ENCODE results near the gene CDIP1.

CDIP1 gene

DNA sequence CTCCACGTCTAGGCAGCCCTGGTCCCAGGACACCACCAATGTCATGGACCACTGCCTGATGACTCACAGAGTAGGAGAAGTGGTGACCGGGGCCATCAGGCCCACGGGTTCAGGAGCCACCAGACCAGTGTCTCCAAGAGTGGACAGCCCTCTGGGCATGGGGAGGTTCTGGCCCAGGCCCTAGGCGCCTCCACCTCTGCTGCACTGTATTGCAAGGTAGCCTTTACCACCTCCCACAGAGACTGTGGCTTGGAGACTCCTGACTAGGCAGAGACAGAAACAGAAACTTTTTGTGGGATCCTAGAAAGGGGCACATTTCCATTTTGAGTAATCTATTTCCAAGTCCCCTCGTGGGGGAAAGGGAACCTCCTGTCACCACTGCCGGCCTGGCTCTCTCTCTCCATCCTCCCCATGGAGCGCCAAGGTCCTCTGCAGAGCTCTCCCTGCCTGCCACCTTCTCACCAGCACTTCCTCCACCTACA is 2.9 kb downstream of the CDIP1 start:
- no peak for TF ChIP-seq EZH2 (IDR thresholded peaks at IDR 0.05; ENCODE audit: borderline replicate concordance, low read length)
- H3K9me3 ChIP-seq (ENCODE audit: low read length) = peaks cover 5% of the 10 kb centered on the region; the same call in 1 of the 2 replicates
- H3K9ac ChIP-seq (ENCODE audit: low read length) = no peak overlapping the region
- H3K4me1 ChIP-seq (ENCODE audit: insufficient read depth, low read length, severe bottlenecking) = peaks cover 7% of the 10 kb centered on the region
- no peak overlapping the region for H3K4me2 ChIP-seq (ENCODE audit: low read length)
- H3K4me3 ChIP-seq (ENCODE audit: low read depth, low read length, poor library complexity, severe bottlenecking) = no peak overlapping the region
- peaks cover 6% of the 10 kb centered on the region; the same call in 1 of the 2 replicates for H3K36me3 ChIP-seq (ENCODE audit: insufficient read depth, low read length)
- no peaks in the 10 kb centered on the region for H4K20me1 ChIP-seq (ENCODE audit: insufficient read depth, low read length)
- H3F3A ChIP-seq (ENCODE audit: insufficient read depth, low read length) = no peaks in the 10 kb centered on the region
- H2AFZ ChIP-seq (ENCODE audit: low read length) = no peak overlapping the region
- H3K9me2 ChIP-seq (ENCODE audit: low read depth, low read length) = no peaks in the 10 kb centered on the region
- H3K27me3 ChIP-seq (ENCODE audit: insufficient read depth, low read length) = no peaks in the 10 kb centered on the region; the same call in 1 of the 2 replicates
- H3K79me2 ChIP-seq (ENCODE audit: insufficient read depth, low read length) = no peaks in the 10 kb centered on the region
- no peak overlapping the region for H3K27ac ChIP-seq (ENCODE audit: low read depth, low read length, poor library complexity, severe bottlenecking)

GRCh38 chr16:4534151-4534790 is 4.3 kb downstream of the CDIP1 start:
- Histone ChIP-seq H3K9ac (ENCODE audit: low read length) (no peak overlapping the region), H3K4me1 (ENCODE audit: insufficient read depth, low read length, severe bottlenecking) (peaks cover 19% of the 10 kb centered on the region), H3K4me3 (ENCODE audit: low read depth, low read length, poor library complexity, severe bottlenecking) (no peak overlapping the region), H3K27me3 (ENCODE audit: insufficient read depth, low read length) (no peaks in the 10 kb centered on the region), H4K20me1 (ENCODE audit: insufficient read depth, low read length) (no peaks in the 10 kb centered on the region), H2AFZ (ENCODE audit: low read length) (no peak overlapping the region), H3K4me2 (ENCODE audit: low read length) (no peak overlapping the region), H3K9me2 (ENCODE audit: low read depth, low read length) (no peaks in the 10 kb centered on the region), H3K9me3 (ENCODE audit: low read length) (no peaks in the 10 kb centered on the region), H3K27ac (ENCODE audit: low read depth, low read length, poor library complexity, severe bottlenecking) (no peak overlapping the region), H3K79me2 (ENCODE audit: insufficient read depth, low read length) (no peaks in the 10 kb centered on the region), H3K36me3 (ENCODE audit: insufficient read depth, low read length) (no peaks in the 10 kb centered on the region), H3F3A (ENCODE audit: insufficient read depth, low read length) (no peaks in the 10 kb centered on the region)
- no peak for TF ChIP-seq EZH2 (IDR thresholded peaks at IDR 0.05; ENCODE audit: borderline replicate concordance, low read length)
- TF ChIP-seq, protein P1, sequence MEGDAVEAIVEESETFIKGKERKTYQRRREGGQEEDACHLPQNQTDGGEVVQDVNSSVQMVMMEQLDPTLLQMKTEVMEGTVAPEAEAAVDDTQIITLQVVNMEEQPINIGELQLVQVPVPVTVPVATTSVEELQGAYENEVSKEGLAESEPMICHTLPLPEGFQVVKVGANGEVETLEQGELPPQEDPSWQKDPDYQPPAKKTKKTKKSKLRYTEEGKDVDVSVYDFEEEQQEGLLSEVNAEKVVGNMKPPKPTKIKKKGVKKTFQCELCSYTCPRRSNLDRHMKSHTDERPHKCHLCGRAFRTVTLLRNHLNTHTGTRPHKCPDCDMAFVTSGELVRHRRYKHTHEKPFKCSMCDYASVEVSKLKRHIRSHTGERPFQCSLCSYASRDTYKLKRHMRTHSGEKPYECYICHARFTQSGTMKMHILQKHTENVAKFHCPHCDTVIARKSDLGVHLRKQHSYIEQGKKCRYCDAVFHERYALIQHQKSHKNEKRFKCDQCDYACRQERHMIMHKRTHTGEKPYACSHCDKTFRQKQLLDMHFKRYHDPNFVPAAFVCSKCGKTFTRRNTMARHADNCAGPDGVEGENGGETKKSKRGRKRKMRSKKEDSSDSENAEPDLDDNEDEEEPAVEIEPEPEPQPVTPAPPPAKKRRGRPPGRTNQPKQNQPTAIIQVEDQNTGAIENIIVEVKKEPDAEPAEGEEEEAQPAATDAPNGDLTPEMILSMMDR (IDR thresholded peaks at IDR 0.05; ENCODE audit: low read length) = no peak

GRCh38 chr16:4533490-4533889 is 5.1 kb downstream of the CDIP1 start:
- Histone ChIP-seq H3K9me2 (ENCODE audit: low read depth, low read length) (no peaks in the 10 kb centered on the region), H3K27ac (ENCODE audit: low read depth, low read length, poor library complexity, severe bottlenecking) (no peak overlapping the region), H2AFZ (ENCODE audit: low read length) (no peak overlapping the region), H4K20me1 (ENCODE audit: insufficient read depth, low read length) (no peaks in the 10 kb centered on the region), H3K4me1 (ENCODE audit: insufficient read depth, low read length, severe bottlenecking) (peaks cover 27% of the 10 kb centered on the region), H3K9me3 (ENCODE audit: low read length) (no peaks in the 10 kb centered on the region), H3F3A (ENCODE audit: insufficient read depth, low read length) (no peaks in the 10 kb centered on the region), H3K27me3 (ENCODE audit: insufficient read depth, low read length) (no peaks in the 10 kb centered on the region), H3K79me2 (ENCODE audit: insufficient read depth, low read length) (no peaks in the 10 kb centered on the region), H3K9ac (ENCODE audit: low read length) (no peak overlapping the region), H3K36me3 (ENCODE audit: insufficient read depth, low read length) (no peaks in the 10 kb centered on the region), H3K4me2 (ENCODE audit: low read length) (no peak overlapping the region), H3K4me3 (ENCODE audit: low read depth, low read length, poor library complexity, severe bottlenecking) (no peak overlapping the region)
- no peak for TF ChIP-seq EZH2 (IDR thresholded peaks at IDR 0.05; ENCODE audit: borderline replicate concordance, low read length)
- TF ChIP-seq, protein P1 (IDR thresholded peaks at IDR 0.05; ENCODE audit: low read length) = no peak

- H3K36me3 ChIP-seq (ENCODE audit: insufficient read depth, low read length) = no peaks in the 10 kb centered on the region
- H3K27ac ChIP-seq (ENCODE audit: low read depth, low read length, poor library complexity, severe bottlenecking) = no peak overlapping the region
- no peaks in the 10 kb centered on the region for H3F3A ChIP-seq (ENCODE audit: insufficient read depth, low read length)
- no peaks in the 10 kb centered on the region for H3K9me2 ChIP-seq (ENCODE audit: low read depth, low read length)
- no peak overlapping the region for H2AFZ ChIP-seq (ENCODE audit: low read length)
- H3K9ac ChIP-seq (ENCODE audit: low read length) = no peak overlapping the region
- no peaks in the 10 kb centered on the region for H3K79me2 ChIP-seq (ENCODE audit: insufficient read depth, low read length)
- H3K9me3 ChIP-seq (ENCODE audit: low read length) = no peaks in the 10 kb centered on the region
- H4K20me1 ChIP-seq (ENCODE audit: insufficient read depth, low read length) = no peaks in the 10 kb centered on the region
- no peak overlapping the region for H3K4me2 ChIP-seq (ENCODE audit: low read length)
- TF ChIP-seq, protein P1 (IDR thresholded peaks at IDR 0.05; ENCODE audit: low read length) = no peak
- TF ChIP-seq EZH2 (IDR thresholded peaks at IDR 0.05; ENCODE audit: borderline replicate concordance, low read length) = no peak
- H3K27me3 ChIP-seq (ENCODE audit: insufficient read depth, low read length) = no peaks in the 10 kb centered on the region
- peaks cover 32% of the 10 kb centered on the region for H3K4me1 ChIP-seq (ENCODE audit: insufficient read depth, low read length, severe bottlenecking)
- H3K4me3 ChIP-seq (ENCODE audit: low read depth, low read length, poor library complexity, severe bottlenecking) = no peak overlapping the region
These were observed 6.3 kb downstream of the CDIP1 start for GRCh38 chr16:4532238-4532637.

All from OCI-LY1 (cell line).